Trophoblast cell (in vitro differentiated cells and primary cell): ENCODE results near the gene FBXO39.
"Not testable (repeated sequence)": the region's sequence is repeated elsewhere in the genome, so short reads cannot be mapped to it uniquely, and the experiment has no call there.

ENCODE experiments used
- DNase-seq, 2 donors: peaks; one replicate each; pipeline ENCODE4 v3.0.0-alpha.2; 2016
- H2AFZ ChIP-seq: 2 replicates; pipeline ENCODE4 v1.6.1; 2013; ENCODE audit warnings: low read length, moderate library complexity, mild to moderate bottlenecking; ENCODE audit not compliant: insufficient read depth, poor library complexity
- H2AK5ac ChIP-seq: 2 replicates; pipeline ENCODE4 v1.6.1; 2013; ENCODE audit warnings: mild to moderate bottlenecking, low read length
- H2BK120ac ChIP-seq: 2 replicates; pipeline ENCODE4 v1.6.1; 2013; ENCODE audit warnings: low read length, mild to moderate bottlenecking, moderate library complexity; ENCODE audit not compliant: insufficient read depth, poor library complexity
- H2BK12ac ChIP-seq: 2 replicates; pipeline ENCODE4 v1.6.1; 2013; ENCODE audit warnings: mild to moderate bottlenecking, low read length, moderate library complexity
- H2BK5ac ChIP-seq: 2 replicates; pipeline ENCODE4 v1.6.1; 2013; ENCODE audit warnings: low read length, low read depth, moderate library complexity, mild to moderate bottlenecking; ENCODE audit not compliant: poor library complexity
- H3K14ac ChIP-seq: 2 replicates; pipeline ENCODE4 v1.6.1; 2013; ENCODE audit warnings: mild to moderate bottlenecking, low read length
- H3K18ac ChIP-seq: 2 replicates; pipeline ENCODE4 v1.6.1; 2013; ENCODE audit warnings: mild to moderate bottlenecking, low read length
- H3K23ac ChIP-seq: 2 replicates; pipeline ENCODE4 v1.6.1; 2013; ENCODE audit warnings: low read length
- H3K27ac ChIP-seq: 2 replicates; pipeline ENCODE4 v1.5.1; 2013; ENCODE audit warnings: low read depth, mild to moderate bottlenecking, inconsistent platforms, low read length, moderate library complexity
- H3K27me3 ChIP-seq: 2 replicates; pipeline ENCODE4 v1.6.1; 2013; ENCODE audit warnings: inconsistent platforms, mild to moderate bottlenecking, low read length, moderate library complexity; ENCODE audit not compliant: insufficient read depth
- H3K36me3 ChIP-seq, 2 experiments: 1 replicate in 1 of 2; 2 replicates in 1 of 2; pipeline ENCODE4 v1.6.1; 2013; ENCODE audit warnings: low read length in 2 of 2, mild to moderate bottlenecking in 2 of 2, moderate library complexity in 1 of 2; ENCODE audit not compliant: insufficient read depth in 2 of 2, control insufficient read depth in 1 of 2
- H3K4ac ChIP-seq: 2 replicates; pipeline ENCODE4 v1.6.1; 2013; ENCODE audit warnings: low read depth, mild to moderate bottlenecking, low read length, moderate library complexity
- H3K4me1 ChIP-seq, 2 experiments: 1 replicate in 1 of 2; 2 replicates in 1 of 2; pipeline ENCODE4 v1.6.1; 2013; ENCODE audit warnings: low read length in 2 of 2, mild to moderate bottlenecking in 2 of 2, moderate library complexity in 1 of 2; ENCODE audit not compliant: insufficient read depth in 2 of 2, control insufficient read depth in 1 of 2
- H3K4me2 ChIP-seq: 2 replicates; pipeline ENCODE4 v1.6.1; 2013; ENCODE audit warnings: inconsistent platforms, mild to moderate bottlenecking, low read length, moderate library complexity
- H3K4me3 ChIP-seq: 2 replicates; pipeline ENCODE4 v1.5.1; 2013; ENCODE audit warnings: mild to moderate bottlenecking, low read depth, low read length, inconsistent platforms
- H3K79me1 ChIP-seq: one replicate; pipeline ENCODE4 v1.6.1; 2013; ENCODE audit warnings: low read length
- H3K79me2 ChIP-seq: 2 replicates; pipeline ENCODE4 v1.6.1; 2013; ENCODE audit warnings: low read length, mild to moderate bottlenecking; ENCODE audit not compliant: control insufficient read depth, insufficient read depth, poor library complexity
- H3K9ac ChIP-seq: 2 replicates; pipeline ENCODE4 v1.6.1; 2013; ENCODE audit warnings: mild to moderate bottlenecking, low read length
- H3K9me3 ChIP-seq: 2 replicates; pipeline ENCODE4 v1.6.1; 2013; ENCODE audit warnings: low read depth, mild to moderate bottlenecking, control low read depth, inconsistent platforms, low read length; ENCODE audit not compliant: insufficient read depth
- H4K12ac ChIP-seq: 2 replicates; pipeline ENCODE4 v1.6.1; 2013; ENCODE audit warnings: low read depth, mild to moderate bottlenecking, low read length, moderate library complexity
- H4K8ac ChIP-seq: 2 replicates; pipeline ENCODE4 v1.6.1; 2013; ENCODE audit warnings: low read depth, mild to moderate bottlenecking, low read length, moderate library complexity
- H4K91ac ChIP-seq: one replicate; pipeline ENCODE4 v1.6.1; 2013; ENCODE audit warnings: low read depth, mild to moderate bottlenecking, low read length, moderate library complexity
- WGBS: extraction: QIAGEN DNeasy Blood & Tissue Kit; methylation state at CpG from one replicate; pipeline ENCODE4 v1.1.7; 2013; ENCODE audit warnings: missing lambda C conversion rate; ENCODE audit not compliant: insufficient read length, insufficient coverage; ENCODE audit errors: extremely low coverage; 5-methylcytosine and 5-hydroxymethylcytosine counted together

The FBXO39 gene

DNA sequence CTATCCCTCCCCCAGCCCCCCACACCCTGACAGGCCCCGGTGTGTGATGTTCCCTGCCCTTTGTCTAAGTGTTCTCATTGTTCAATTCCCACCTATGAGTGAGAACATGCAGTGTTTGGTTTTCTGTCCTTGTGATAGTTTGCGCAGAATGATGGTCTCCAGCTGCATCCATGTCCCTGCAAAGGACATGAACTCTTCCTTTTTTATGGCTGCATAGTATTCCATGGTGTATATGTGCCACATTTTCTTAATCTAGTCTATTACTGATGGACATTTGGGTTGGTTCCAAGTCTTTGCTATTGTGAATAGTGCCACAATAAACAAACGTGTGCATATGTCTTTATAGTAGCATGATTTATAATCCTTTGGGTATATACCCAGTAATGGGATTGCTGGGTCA lies 40.4 kb downstream of the FBXO39 start:
- not testable (repeated sequence) for H2BK12ac ChIP-seq, H3K4me2 ChIP-seq, H4K8ac ChIP-seq, H4K12ac ChIP-seq, H3K79me2 ChIP-seq, H3K4me1 ChIP-seq, H2BK5ac ChIP-seq, H2AFZ ChIP-seq, H3K79me1 ChIP-seq, H3K36me3 ChIP-seq, H3K9me3 ChIP-seq, H3K18ac ChIP-seq, H3K27ac ChIP-seq, H3K4me3 ChIP-seq, H2AK5ac ChIP-seq, H3K14ac ChIP-seq, H3K23ac ChIP-seq, H3K9ac ChIP-seq, DNase-seq, H3K27me3 ChIP-seq, H4K91ac ChIP-seq, H3K4ac ChIP-seq, H2BK120ac ChIP-seq
- WGBS: no CpG with 5 or more reads among the region's 3 CpGs

DNA sequence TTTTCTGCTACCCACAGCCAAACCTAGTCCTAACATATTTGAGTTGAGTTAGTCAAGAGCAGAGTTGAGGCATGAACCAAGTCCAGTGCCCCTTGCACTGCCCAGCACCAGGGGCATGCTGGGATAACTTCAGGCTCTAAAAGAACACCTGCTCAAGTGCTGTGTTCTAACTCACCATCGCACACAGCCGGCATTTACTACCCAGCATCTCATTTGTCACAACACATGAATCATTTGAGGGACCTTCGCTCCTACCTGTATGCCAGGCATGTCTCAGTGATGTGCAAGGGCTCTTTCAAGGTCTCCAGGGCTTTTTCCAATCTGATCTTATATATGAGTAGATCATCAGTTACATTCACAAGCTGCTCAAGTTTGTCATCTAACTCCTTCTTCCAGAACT lies 42.9 kb downstream of the FBXO39 start:
- no peak overlapping the region for H3K4me2 ChIP-seq
- H2BK120ac ChIP-seq: peak overlapping the region; percentile 89
- no peak overlapping the region for H2AFZ ChIP-seq
- no CpG with 5 or more reads among the region's 3 CpGs for WGBS
- no peak overlapping the region for H2BK5ac ChIP-seq
- DNase-seq: peak in 1 of 2 donors; percentile 4
- H3K27ac ChIP-seq: no peak overlapping the region
- peak overlapping the region; percentile 74 for H4K91ac ChIP-seq
- peak overlapping the region; percentile 34 for H3K14ac ChIP-seq
- peak overlapping the region; percentile 59 for H3K9ac ChIP-seq
- peaks cover 6 to 10% of the 10 kb centered on the region in 2 experiments for H3K4me1 ChIP-seq
- H2BK12ac ChIP-seq: peak overlapping the region; percentile 90
- H4K12ac ChIP-seq: no peak overlapping the region
- no peaks in the 10 kb centered on the region for H3K27me3 ChIP-seq
- no peaks in the 10 kb centered on the region for H3K79me2 ChIP-seq
- peaks cover 5% of the 10 kb centered on the region for H3K9me3 ChIP-seq
- peaks cover 9% of the 10 kb centered on the region for H3K79me1 ChIP-seq
- no peak overlapping the region for H4K8ac ChIP-seq
- peak overlapping the region; percentile 59 for H2AK5ac ChIP-seq
- H3K4ac ChIP-seq: peak overlapping the region; percentile 48
- H3K18ac ChIP-seq: peak overlapping the region; percentile 39
- H3K4me3 ChIP-seq: no peak overlapping the region
- no peaks in the 10 kb centered on the region for H3K36me3 ChIP-seq
- H3K23ac ChIP-seq: peak overlapping the region; percentile 8

- Histone ChIP-seq H3K79me1 (peaks cover 9% of the 10 kb centered on the region), H3K27me3 (no peaks in the 10 kb centered on the region), H3K4me3 (no peak overlapping the region), H3K27ac (peak overlapping the region; percentile 96), H3K4ac (no peak overlapping the region), H2BK12ac (no peak overlapping the region), H3K79me2 (no peaks in the 10 kb centered on the region), H3K9ac (no peak overlapping the region), H4K8ac (no peak overlapping the region), H3K23ac (no peak overlapping the region), H3K9me3 (peaks cover 2% of the 10 kb centered on the region), H3K4me1 (peaks cover 6 to 11% of the 10 kb centered on the region in 2 experiments), H3K36me3 (no peaks in the 10 kb centered on the region), H3K14ac (no peak overlapping the region), H4K91ac (no peak overlapping the region), H2BK5ac (peak overlapping the region; percentile 45), H3K18ac (no peak overlapping the region), H2AK5ac (no peak overlapping the region), H4K12ac (no peak overlapping the region), H2BK120ac (no peak overlapping the region), H3K4me2 (peak overlapping the region; percentile 33), H2AFZ (no peak overlapping the region)
- peak in 1 of 2 donors; percentile 38 for DNase-seq
Measured at GRCh38 chr17:6823011-6823442, 47.0 kb downstream of the FBXO39 start.

- no peak overlapping the region for H3K9ac ChIP-seq
- no peak overlapping the region for H2AFZ ChIP-seq
- H3K4me3 ChIP-seq: no peak overlapping the region
- H3K9me3 ChIP-seq: no peaks in the 10 kb centered on the region
- H3K79me2 ChIP-seq: no peaks in the 10 kb centered on the region
- H2BK5ac ChIP-seq: no peak overlapping the region
- no peak overlapping the region for H3K23ac ChIP-seq
- no peak overlapping the region for H2BK120ac ChIP-seq
- H3K27ac ChIP-seq: no peak overlapping the region
- H3K18ac ChIP-seq: no peak overlapping the region
- H3K4me1 ChIP-seq: no peaks in the 10 kb centered on the region
- H3K36me3 ChIP-seq: no peaks in the 10 kb centered on the region
- H3K4ac ChIP-seq: no peak overlapping the region
- DNase-seq: no peak
- H3K4me2 ChIP-seq: no peak overlapping the region
- no peak overlapping the region for H4K12ac ChIP-seq
- H2AK5ac ChIP-seq: no peak overlapping the region
- no peaks in the 10 kb centered on the region for H3K79me1 ChIP-seq
- H4K91ac ChIP-seq: no peak overlapping the region
- H4K8ac ChIP-seq: no peak overlapping the region
- H2BK12ac ChIP-seq: no peak overlapping the region
- no peak overlapping the region for H3K14ac ChIP-seq
- WGBS: no CpG with 5 or more reads among the region's 7 CpGs
- no peaks in the 10 kb centered on the region for H3K27me3 ChIP-seq
Measured at GRCh38 chr17:6830383-6830986, 54.5 kb downstream of the FBXO39 start.
